ENCODE results near the gene GOSR1. TPM values are rescaled to one million over a fixed set of nuclear protein-coding genes. Genes with fewer than 3 reads are reported as not detected.
"Not testable (repeated sequence)": the region's sequence is repeated elsewhere in the genome, so short reads cannot be mapped to it uniquely, and the experiment has no call there.

The GOSR1 gene
- total RNA-seq, 1 donor from 2014 or later = 19.0 TPM

- DNase-seq (ENCODE audit: low spot score) = no peak
Measured at GRCh38 chr17:30505868-30506417, 28.7 kb downstream of the GOSR1 start.

- DNase-seq (ENCODE audit: low spot score) = no peak
Measured at GRCh38 chr17:30506481-30506880, 29.3 kb downstream of the GOSR1 start.

- DNase-seq (ENCODE audit: low spot score) = no peak
Measured at GRCh38 chr17:30513346-30513745, 36.1 kb downstream of the GOSR1 start.

- no peak for DNase-seq (ENCODE audit: low spot score)
Measured at GRCh38 chr17:30514895-30515596, 37.8 kb downstream of the GOSR1 start.

GRCh38 chr17:30517786-30518185 lies 40.6 kb downstream of the GOSR1 start:
- no peak for DNase-seq (ENCODE audit: low spot score)

GRCh38 chr17:30519166-30519565 lies 42.0 kb downstream of the GOSR1 start:
- DNase-seq (ENCODE audit: low spot score) = no peak

- DNase-seq (ENCODE audit: low spot score) = peak; percentile 87
Measured at GRCh38 chr17:30519707-30520106, 42.5 kb downstream of the GOSR1 start.

- peak; percentile 66 for DNase-seq (ENCODE audit: low spot score)
Measured at GRCh38 chr17:30520436-30520835, 43.2 kb downstream of the GOSR1 start.

- DNase-seq (ENCODE audit: low spot score) = no peak
Measured at GRCh38 chr17:30520882-30521281, 43.7 kb downstream of the GOSR1 start.

GRCh38 chr17:30521766-30522165 lies 44.6 kb downstream of the GOSR1 start:
- no peak for DNase-seq (ENCODE audit: low spot score)

GRCh38 chr17:30523236-30523635 lies 46.0 kb downstream of the GOSR1 start:
- DNase-seq (ENCODE audit: low spot score) = not testable (repeated sequence)

- peak; percentile 82 for DNase-seq (ENCODE audit: low spot score)
Measured at GRCh38 chr17:30524847-30525246, 47.6 kb downstream of the GOSR1 start.

- no peak for DNase-seq (ENCODE audit: low spot score)
Measured at GRCh38 chr17:30526401-30526800, 49.2 kb downstream of the GOSR1 start.

- not testable (repeated sequence) for DNase-seq (ENCODE audit: low spot score)
Measured at GRCh38 chr17:30528701-30529100, 51.5 kb downstream of the GOSR1 start.

- DNase-seq (ENCODE audit: low spot score) = no peak
Measured at GRCh38 chr17:30530346-30531025, 53.3 kb downstream of the GOSR1 start.

- no peak for DNase-seq (ENCODE audit: low spot score)
Measured at GRCh38 chr17:30532871-30533270, 55.7 kb downstream of the GOSR1 start.

GRCh38 chr17:30534298-30534697 lies 57.1 kb downstream of the GOSR1 start:
- DNase-seq (ENCODE audit: low spot score) = no peak

- no peak for DNase-seq (ENCODE audit: low spot score)
Measured at GRCh38 chr17:30534938-30535921, 58.0 kb downstream of the GOSR1 start.

GRCh38 chr17:30536846-30537245 lies 59.6 kb downstream of the GOSR1 start:
- not testable (repeated sequence) for DNase-seq (ENCODE audit: low spot score)

- DNase-seq (ENCODE audit: low spot score) = not testable (repeated sequence)
Measured at GRCh38 chr17:30537667-30538066, 60.5 kb downstream of the GOSR1 start.

GRCh38 chr17:30541802-30542201 lies 64.6 kb downstream of the GOSR1 start:
- no peak for DNase-seq (ENCODE audit: low spot score)

GRCh38 chr17:30543456-30543855 lies 66.2 kb downstream of the GOSR1 start:
- DNase-seq (ENCODE audit: low spot score) = no peak
